WTC11 (cell line): Measurements from ENCODE around the gene IFIH1.

Experiments
- CTCF ChIP-seq: fragments of 200-600 bp; IDR thresholded peaks from 2 replicates; pipeline ENCODE4 v1.8.0; 2022; ENCODE audit warnings: antibody characterized with exemption
- E2F1 ChIP-seq: sonication (generic); formaldehyde crosslinking; IDR thresholded peaks from 2 replicates; pipeline ENCODE4 v1.8.0; 2022; ENCODE audit warnings: mild to moderate bottlenecking, missing genetic modification reagents
- ELF4 ChIP-seq: sonication (generic); formaldehyde crosslinking; IDR thresholded peaks from 2 replicates; pipeline ENCODE4 v1.8.1; 2022; ENCODE audit warnings: low read depth, mild to moderate bottlenecking, moderate library complexity, missing genetic modification reagents
- FOXK1 ChIP-seq: sonication (generic); formaldehyde crosslinking; IDR thresholded peaks from 2 replicates; pipeline ENCODE4 v1.8.0; 2022; ENCODE audit warnings: mild to moderate bottlenecking, moderate library complexity, missing genetic modification reagents
- ZNF263 ChIP-seq: sonication (generic); formaldehyde crosslinking; IDR thresholded peaks from 2 replicates; pipeline ENCODE4 v1.8.1; 2022; ENCODE audit warnings: low read depth, mild to moderate bottlenecking, moderate library complexity, missing genetic modification reagents

- TF ChIP-seq CTCF (peak; percentile 65), ZNF263 (CRISPR knock-in tag) (no peak), ELF4 (CRISPR knock-in tag) (no peak), E2F1 (no peak), FOXK1 (CRISPR knock-in tag) (no peak)
Measured at GRCh38 chr2:162327134-162327769, 8.8 kb upstream of the IFIH1 start.
